ENCODE measurements around the gene WDR13.

WDR13 gene

DNA sequence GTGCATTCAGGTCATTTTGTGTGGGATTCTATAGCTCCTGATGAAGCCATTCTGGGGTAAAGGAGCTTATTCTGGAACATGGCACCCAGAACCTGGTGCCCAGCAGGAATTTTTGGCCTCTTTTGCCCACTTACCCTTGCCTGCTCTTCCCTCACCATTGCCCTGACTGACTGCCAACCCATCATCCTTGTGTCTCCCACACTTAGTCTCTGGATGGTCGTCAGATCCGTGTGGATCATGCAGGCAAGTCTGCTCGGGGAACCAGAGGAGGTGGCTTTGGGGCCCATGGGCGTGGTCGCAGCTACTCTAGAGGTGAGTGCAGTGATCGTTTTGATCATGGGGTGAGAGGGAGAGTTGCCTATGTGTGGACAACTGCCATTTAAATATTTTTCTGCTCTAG, 21.2 kb upstream of the WDR13 start:
- Histone ChIP-seq H3K4me2 (ENCODE audit: insufficient read depth, low read length) (peak overlapping the region; percentile 89; the same call in 1 of the 2 replicates), H3K4me1 (ENCODE audit: insufficient read depth, low read length) (peaks cover 23% of the 10 kb centered on the region), H3K9me3 (ENCODE audit: insufficient read depth, low read length, severe bottlenecking) (no peaks in the 10 kb centered on the region), H3K36me3 (ENCODE audit: insufficient read depth, low read length) (peaks cover 43% of the 10 kb centered on the region), H3K27ac (ENCODE audit: low read length) (no peak overlapping the region), H3K4me3 (ENCODE audit: low read depth in 1 of 2, low read length in 2 of 2) (peak overlapping the region in 1 of 2 experiments; percentile 85; a peak in 2 of 4 replicates), H3K27me3 (ENCODE audit: insufficient read depth, low read length, poor library complexity) (no peaks in the 10 kb centered on the region), H3K79me2 (ENCODE audit: insufficient read depth, low read length) (peaks cover 21% of the 10 kb centered on the region), H2AFZ (ENCODE audit: low read depth, low read length) (no peak overlapping the region), H3K9ac (ENCODE audit: low read depth, low read length) (peak overlapping the region; percentile 91; the same call in 1 of the 2 replicates), H4K20me1 (ENCODE audit: insufficient read depth, low read length) (peaks cover 24% of the 10 kb centered on the region)
- ATAC-seq (ENCODE audit: insufficient read depth, low read depth) = no peak
- no peak for DNase-seq
- TF ChIP-seq, protein P1, sequence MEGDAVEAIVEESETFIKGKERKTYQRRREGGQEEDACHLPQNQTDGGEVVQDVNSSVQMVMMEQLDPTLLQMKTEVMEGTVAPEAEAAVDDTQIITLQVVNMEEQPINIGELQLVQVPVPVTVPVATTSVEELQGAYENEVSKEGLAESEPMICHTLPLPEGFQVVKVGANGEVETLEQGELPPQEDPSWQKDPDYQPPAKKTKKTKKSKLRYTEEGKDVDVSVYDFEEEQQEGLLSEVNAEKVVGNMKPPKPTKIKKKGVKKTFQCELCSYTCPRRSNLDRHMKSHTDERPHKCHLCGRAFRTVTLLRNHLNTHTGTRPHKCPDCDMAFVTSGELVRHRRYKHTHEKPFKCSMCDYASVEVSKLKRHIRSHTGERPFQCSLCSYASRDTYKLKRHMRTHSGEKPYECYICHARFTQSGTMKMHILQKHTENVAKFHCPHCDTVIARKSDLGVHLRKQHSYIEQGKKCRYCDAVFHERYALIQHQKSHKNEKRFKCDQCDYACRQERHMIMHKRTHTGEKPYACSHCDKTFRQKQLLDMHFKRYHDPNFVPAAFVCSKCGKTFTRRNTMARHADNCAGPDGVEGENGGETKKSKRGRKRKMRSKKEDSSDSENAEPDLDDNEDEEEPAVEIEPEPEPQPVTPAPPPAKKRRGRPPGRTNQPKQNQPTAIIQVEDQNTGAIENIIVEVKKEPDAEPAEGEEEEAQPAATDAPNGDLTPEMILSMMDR (IDR thresholded peaks at IDR 0.05; ENCODE audit: borderline replicate concordance, extremely low read depth, low read length, poor library complexity, severe bottlenecking) = no peak
- TF ChIP-seq EZH2 (IDR thresholded peaks at IDR 0.05; ENCODE audit: borderline replicate concordance, low read depth, low read length, severe bottlenecking) = no peak

DNA sequence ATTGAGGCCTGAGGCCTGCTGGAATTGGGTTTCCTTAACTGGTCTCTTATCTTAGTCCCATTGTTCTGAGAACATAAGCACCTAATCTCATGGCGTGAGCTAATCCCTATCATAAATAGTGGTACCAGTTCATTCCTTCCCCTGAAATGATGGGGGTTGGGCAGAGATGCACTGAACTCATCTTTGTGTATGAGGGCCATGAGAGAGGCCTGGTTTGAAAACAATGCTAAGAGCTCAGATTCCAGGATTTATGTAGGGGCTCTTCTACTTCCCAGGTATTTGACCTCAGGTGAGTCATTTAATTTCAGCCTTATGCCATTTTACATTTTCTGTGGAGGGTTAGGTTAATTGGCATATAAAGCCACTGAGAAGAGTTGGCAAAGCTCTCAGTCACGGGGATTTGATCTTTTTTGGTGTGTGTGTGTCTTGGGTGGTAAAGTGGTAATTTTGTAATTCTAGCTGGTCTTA, 18.6 kb upstream of the WDR13 start:
- H3K4me2 ChIP-seq (ENCODE audit: insufficient read depth, low read length) = no peak overlapping the region
- peaks cover 21% of the 10 kb centered on the region for H3K4me1 ChIP-seq (ENCODE audit: insufficient read depth, low read length)
- no peak overlapping the region for H3K4me3 ChIP-seq (ENCODE audit: low read depth in 1 of 2, low read length in 2 of 2)
- no peak for TF ChIP-seq EZH2 (IDR thresholded peaks at IDR 0.05; ENCODE audit: borderline replicate concordance, low read depth, low read length, severe bottlenecking)
- TF ChIP-seq, protein P1 (IDR thresholded peaks at IDR 0.05; ENCODE audit: borderline replicate concordance, extremely low read depth, low read length, poor library complexity, severe bottlenecking) = no peak
- H3K27me3 ChIP-seq (ENCODE audit: insufficient read depth, low read length, poor library complexity) = no peaks in the 10 kb centered on the region
- DNase-seq (no peak), ATAC-seq (ENCODE audit: insufficient read depth, low read depth) (no peak)
- H4K20me1 ChIP-seq (ENCODE audit: insufficient read depth, low read length) = peaks cover 24% of the 10 kb centered on the region
- H3K79me2 ChIP-seq (ENCODE audit: insufficient read depth, low read length) = peaks cover 21% of the 10 kb centered on the region
- no peaks in the 10 kb centered on the region for H3K9me3 ChIP-seq (ENCODE audit: insufficient read depth, low read length, severe bottlenecking)
- H3K9ac ChIP-seq (ENCODE audit: low read depth, low read length) = no peak overlapping the region
- no peak overlapping the region for H2AFZ ChIP-seq (ENCODE audit: low read depth, low read length)
- peaks cover 43% of the 10 kb centered on the region for H3K36me3 ChIP-seq (ENCODE audit: insufficient read depth, low read length)
- H3K27ac ChIP-seq (ENCODE audit: low read length) = no peak overlapping the region

DNA sequence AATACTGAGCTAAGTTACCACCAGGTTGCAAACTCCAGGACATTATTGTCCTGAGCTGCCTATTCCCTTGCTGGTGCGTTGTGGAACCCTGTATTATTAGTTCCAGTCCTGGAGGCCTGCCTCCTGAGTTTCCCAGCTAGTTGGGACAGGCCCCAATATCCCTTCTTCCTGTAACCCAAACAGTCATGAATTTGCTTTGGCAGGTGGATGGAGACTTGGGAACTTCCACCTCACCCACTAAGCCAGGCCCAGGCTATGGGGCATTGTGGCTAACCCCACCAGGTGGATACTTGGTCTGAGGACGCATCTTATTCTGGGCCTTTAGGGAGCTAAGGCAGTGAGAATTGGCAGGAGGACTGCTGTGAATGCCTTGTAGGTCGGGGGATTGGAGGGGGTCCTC, 18.0 kb upstream of the WDR13 start:
- DNase-seq (no peak), ATAC-seq (ENCODE audit: insufficient read depth, low read depth) (peak; percentile 13; the same call in 1 of the 3 replicates)
- H3K9ac ChIP-seq (ENCODE audit: low read depth, low read length) = no peak overlapping the region
- H3K4me1 ChIP-seq (ENCODE audit: insufficient read depth, low read length) = peaks cover 18% of the 10 kb centered on the region
- peaks cover 24% of the 10 kb centered on the region for H4K20me1 ChIP-seq (ENCODE audit: insufficient read depth, low read length)
- H3K36me3 ChIP-seq (ENCODE audit: insufficient read depth, low read length) = peaks cover 43% of the 10 kb centered on the region
- TF ChIP-seq, protein P1 (IDR thresholded peaks at IDR 0.05; ENCODE audit: borderline replicate concordance, extremely low read depth, low read length, poor library complexity, severe bottlenecking) = no peak
- no peak for TF ChIP-seq EZH2 (IDR thresholded peaks at IDR 0.05; ENCODE audit: borderline replicate concordance, low read depth, low read length, severe bottlenecking)
- no peak overlapping the region for H3K4me3 ChIP-seq (ENCODE audit: low read depth in 1 of 2, low read length in 2 of 2)
- H3K4me2 ChIP-seq (ENCODE audit: insufficient read depth, low read length) = no peak overlapping the region
- H2AFZ ChIP-seq (ENCODE audit: low read depth, low read length) = no peak overlapping the region
- H3K79me2 ChIP-seq (ENCODE audit: insufficient read depth, low read length) = peaks cover 21% of the 10 kb centered on the region
- no peaks in the 10 kb centered on the region for H3K27me3 ChIP-seq (ENCODE audit: insufficient read depth, low read length, poor library complexity)
- no peak overlapping the region for H3K27ac ChIP-seq (ENCODE audit: low read length)
- no peaks in the 10 kb centered on the region for H3K9me3 ChIP-seq (ENCODE audit: insufficient read depth, low read length, severe bottlenecking)
